Activated CD4-positive, alpha-beta T cell treated with anti-CD3 and anti-CD28 coated beads, Interleukin-2, Interleukin-6, amounts not matched to agents 100 ng/mL and 50 ng/mL, durations not matched to agents 16 hours and 8 hours (primary cell): ENCODE results near the gene UACA.
"Not testable (repeated sequence)": the region's sequence is repeated elsewhere in the genome, so short reads cannot be mapped to it uniquely, and the experiment has no call there.

Source experiments
- DNase-seq: peaks from one replicate; pipeline ENCODE4 v3.0.0-alpha.2; 2020

The UACA gene

DNA sequence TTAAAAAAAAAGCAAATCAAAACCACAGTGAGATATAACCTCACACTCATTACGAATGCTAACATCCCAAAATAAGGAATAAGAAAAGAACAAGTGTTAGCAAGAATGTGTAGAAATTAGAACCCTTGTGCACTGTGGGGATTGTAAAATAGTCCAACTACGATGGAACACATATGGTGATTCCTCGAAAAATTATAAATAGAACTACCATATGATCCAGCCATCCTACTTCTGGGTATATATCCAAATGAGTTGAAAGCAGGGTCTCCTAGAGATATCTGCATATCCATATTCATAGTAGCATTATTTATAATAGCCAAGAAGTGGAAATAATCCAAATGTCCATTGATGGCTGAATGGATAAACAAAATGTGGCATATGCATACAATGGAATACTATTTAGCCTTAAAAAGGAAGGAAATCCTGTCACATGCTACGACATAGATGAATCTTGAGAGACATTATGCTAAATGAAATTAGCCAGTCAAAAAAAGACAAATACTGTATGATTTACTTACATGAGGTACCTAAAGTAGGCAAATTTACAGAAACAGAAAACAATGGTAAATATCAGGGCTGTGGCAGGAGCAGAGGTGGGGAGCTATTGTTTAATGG, 55.6 kb downstream of the UACA start:
- DNase-seq, result no peak

DNA sequence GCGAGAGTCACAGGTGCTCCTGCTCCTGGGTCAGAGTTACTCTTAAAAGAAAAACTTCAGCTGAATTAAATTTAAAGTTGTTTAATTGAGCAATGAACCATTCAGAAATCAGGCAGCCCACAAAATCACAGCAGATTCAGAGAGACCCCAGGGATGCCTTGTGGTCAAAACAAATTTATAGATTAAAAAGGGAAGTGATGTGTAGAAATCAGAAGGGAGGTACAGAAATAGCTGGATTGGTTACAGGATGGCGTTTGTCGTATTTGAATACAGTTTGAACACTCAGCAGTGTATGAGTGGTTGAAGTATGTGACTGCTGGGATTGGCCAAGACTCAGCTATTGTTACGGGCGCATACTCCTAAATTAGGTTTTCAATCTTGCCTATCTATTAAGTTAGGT, 58.6 kb downstream of the UACA start:
- no peak for DNase-seq

DNA sequence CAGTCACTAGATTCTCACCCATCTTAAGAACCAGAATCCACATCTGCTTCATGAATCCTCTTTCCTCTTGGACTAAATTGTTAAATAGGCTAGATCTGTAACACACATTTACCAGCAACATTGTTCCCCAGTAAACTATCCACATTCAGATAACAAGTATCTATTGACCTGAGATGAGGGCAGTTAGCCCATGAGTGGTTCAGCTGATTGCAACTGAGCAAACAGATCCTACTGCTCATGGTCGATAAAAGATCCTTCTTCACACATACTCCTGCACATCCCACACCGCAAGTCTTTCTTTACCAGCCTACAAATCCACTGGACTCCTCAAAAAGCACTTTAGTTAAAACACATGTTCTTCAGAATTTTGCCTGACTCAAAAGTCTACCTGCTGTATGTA, 59.2 kb downstream of the UACA start:
- no peak for DNase-seq

DNA sequence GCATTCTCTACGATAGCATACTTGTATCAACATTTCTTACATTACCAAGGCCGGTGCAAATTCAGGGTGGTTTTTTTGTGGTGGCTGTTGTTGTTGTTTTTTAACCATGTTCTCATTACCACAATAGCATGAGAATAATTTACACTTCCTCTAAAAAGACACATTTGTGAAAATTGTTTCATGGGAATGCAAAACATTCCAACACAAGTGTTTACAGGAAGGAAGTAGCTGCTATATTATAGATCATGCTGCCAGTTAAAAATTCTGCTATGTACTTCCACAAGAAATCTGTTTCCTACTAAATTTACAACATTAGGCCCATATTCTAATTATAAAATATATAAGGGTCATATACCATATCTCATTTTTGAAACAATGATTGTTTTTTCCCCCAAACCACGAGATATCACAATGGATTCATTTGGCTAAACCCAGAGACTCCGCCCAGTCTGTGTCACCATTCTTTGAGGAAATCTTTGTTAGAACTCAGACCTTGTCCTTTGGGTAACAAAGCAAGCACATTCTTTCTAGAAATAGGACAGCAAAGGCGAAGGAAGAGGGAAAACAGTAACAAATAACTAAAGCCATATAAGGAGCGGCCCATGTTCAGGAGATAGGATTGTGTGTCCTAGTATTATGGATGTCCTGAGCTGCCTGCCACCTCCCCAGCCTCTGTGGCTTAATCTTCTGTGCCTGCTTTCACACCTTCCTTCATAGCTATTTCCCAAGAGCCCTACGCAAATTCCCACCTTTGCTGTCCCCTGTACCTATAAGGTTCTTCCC, 60.1 kb downstream of the UACA start:
- DNase-seq, result no peak

GRCh38 chr15:70702584-70702983, 60.8 kb downstream of the UACA start:
- DNase-seq, result no peak

- no peak for DNase-seq
These were observed 61.3 kb downstream of the UACA start for GRCh38 chr15:70701891-70702568.

GRCh38 chr15:70701171-70701570, 62.2 kb downstream of the UACA start:
- DNase-seq, result no peak

DNA sequence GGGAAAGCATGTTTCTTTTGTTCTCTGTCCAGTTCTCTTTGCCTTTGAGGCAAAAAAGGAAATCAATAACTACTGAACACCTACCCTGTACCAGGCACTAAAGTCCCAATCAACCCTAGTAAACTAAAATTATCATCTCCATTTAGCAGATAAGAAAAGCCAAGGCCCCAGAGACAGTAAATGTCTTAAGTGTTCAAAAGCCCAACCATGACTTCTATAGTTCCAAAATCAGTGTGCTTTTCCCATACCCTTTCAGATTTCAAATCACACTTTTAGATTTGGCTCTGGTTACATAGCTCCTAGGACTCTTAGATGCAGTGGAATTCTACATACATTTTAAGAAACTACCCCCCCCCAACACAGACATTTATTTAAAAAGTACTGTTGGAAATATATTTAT, 63.5 kb downstream of the UACA start:
- no peak for DNase-seq

DNA sequence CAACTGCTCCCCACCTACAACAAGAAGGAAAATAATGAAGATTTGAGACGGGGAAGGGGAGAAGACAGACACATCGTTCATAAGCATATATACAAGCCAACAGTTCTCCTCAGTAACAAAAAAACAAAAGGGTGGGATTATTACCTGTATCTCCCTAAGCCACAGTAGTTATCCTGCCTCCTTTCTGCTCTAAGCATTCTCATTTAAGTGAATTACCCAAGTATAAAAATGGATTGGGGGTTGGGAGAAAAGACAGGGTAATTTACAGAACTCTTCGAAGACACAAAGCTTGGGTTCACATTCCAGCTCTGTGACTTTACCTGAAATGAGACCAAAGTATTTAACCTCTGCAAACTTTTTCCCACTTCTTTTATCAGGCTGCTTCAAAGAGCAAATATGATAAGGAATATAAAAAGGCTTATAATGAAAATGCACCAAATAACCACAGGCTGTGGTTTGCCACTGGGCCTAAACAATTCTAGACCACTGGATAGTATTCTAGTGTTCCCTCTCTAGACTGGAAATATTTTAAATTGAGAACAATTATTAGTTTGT, 64.4 kb downstream of the UACA start:
- no peak for DNase-seq

DNA sequence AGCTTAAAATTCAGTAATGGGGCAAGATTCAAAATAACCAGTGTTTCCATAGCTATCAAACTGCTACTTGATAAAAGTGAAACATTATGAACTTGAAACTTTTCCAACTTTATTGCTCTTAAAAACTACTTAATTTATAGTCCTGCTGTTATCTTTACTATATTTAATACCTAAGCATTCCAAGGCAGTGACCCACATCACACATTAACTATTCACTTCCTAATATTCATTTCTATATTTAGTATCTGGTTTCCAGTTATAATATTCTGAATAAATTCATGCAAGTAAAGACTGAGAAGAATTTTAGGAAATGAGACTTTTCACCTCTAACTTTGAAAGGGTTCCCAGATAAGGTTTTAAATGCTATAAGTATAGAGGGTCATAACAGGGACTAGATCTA, 64.9 kb downstream of the UACA start:
- DNase-seq, result no peak

GRCh38 chr15:70690491-70691276, 72.7 kb downstream of the UACA start:
- no peak for DNase-seq

- DNase-seq, result no peak
These were observed 73.3 kb downstream of the UACA start for GRCh38 chr15:70690021-70690420.

DNA sequence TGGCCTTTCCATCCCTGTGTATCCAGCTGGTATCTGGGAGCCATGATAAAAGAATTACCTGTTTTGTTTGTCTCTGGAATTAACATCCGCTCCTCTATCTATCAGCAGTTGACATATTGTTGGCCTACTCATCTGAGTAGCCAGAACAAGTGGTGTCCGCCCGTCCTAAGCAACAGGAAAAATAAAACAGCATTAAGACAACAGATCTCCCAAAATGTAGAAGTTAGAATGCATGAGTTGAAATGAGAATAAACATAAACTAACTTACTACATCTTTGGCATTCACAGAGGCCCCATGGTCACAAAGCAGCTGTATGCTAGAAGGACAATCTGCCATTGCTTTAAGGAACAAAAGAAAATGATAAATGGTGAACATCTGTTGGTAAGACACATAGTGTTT, 75.9 kb downstream of the UACA start:
- no peak for DNase-seq

GRCh38 chr15:70680817-70681216, 82.5 kb downstream of the UACA start:
- no peak for DNase-seq

- DNase-seq, result no peak
These were observed 83.5 kb downstream of the UACA start for GRCh38 chr15:70679919-70680231.

DNA sequence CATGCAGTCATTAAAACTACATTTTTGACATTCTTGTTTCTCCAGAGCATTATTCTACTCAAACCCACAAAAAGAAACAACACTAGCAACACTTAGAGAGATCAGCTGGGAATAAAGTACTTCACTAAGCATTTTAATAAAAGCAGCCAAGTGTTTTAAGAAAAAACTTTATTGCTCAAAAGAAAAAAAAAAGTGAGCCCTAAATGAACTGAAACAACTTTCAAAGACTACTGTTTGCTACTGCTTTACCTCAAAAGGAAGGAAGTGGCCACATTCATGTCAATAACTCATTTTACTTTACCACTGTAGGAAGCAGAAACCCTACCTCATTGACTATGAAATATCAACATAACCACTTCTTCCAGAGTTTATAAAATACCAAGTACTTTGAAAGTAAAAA, 91.3 kb downstream of the UACA start:
- DNase-seq, result peak; percentile 58

DNA sequence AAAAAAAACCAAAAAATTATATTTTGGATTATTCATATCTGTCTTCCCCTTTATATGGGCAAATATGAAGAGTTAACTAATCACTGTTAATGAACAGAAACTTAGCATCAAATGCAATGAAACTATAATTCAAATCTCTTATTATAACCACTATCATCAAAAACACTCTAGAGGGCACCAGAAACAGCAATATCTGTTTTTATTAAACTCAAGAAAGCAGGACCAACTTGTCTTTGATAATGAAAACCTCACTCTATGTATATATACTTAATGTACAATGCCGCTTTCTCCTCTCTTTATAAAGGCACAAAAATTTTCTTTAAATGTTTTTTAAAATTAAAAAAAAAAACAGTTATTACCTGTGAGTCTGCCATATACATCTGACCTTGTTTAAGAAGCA, 92.7 kb downstream of the UACA start:
- DNase-seq, result no peak

GRCh38 chr15:70669966-70670658, 93.2 kb downstream of the UACA start:
- no peak for DNase-seq

DNA sequence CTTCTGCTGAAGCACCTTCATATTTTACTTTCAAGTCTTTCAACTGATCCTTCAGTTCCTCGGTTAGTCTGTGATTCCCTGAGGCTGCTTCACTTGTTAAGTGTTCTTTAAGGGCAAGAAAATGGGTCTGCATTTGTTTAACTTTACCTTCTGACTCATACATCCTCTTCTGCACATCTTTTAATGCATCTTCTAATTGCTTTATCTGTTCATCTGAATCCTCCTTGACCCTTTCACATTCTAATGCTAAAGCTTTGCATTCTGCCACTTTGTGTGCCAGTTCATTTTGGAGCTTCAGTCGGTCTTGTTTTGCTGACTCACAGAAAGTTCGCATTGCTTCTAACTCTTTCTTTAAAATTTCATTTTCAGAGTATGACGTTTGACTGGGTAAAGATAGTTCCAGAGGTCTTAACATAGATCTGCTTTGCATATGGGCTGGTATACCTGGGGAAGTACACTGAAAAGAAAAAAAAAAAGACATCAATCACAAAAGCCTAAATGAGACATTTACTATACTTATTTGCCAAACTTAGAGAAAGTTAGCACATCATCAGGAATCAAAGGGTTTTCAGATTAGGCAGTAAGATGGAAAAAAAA, 94.3 kb downstream of the UACA start:
- DNase-seq, result no peak

DNA sequence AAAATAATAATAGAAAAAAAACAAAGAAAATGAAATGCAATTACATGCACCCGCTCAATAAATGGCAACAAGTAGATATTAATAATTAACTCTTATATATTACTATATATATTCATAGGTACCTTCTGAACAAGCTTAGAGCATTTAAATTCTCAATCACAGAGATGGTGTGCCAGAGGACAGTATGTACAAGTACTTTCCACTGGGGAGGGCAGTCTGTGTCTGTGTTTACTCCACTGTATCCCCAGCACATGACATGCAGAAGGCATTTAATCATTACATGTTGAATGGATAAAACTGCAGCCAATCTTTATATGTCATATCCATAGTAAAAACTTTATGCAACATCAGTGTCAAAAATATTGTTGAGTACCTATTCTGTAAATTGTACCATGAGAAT, 97.8 kb downstream of the UACA start:
- DNase-seq, result no peak

- no peak for DNase-seq
These were observed 98.9 kb downstream of the UACA start for GRCh38 chr15:70664494-70664893.

- DNase-seq, result not testable (repeated sequence)
These were observed 100.3 kb downstream of the UACA start for GRCh38 chr15:70663069-70663468.
